Tibial nerve (tissue), 4 donors: ENCODE measurements around the gene TH. TPM values are rescaled to one million over a fixed set of nuclear protein-coding genes. Genes with fewer than 3 reads are reported as not detected.
A peak's percentile ranks its signal among the peaks of the same experiment; 100 is the strongest.

Experiments used
- DNase-seq, 2 donors: peaks; one replicate each; pipeline ENCODE4 v3.0.0-alpha.2; 2019; ENCODE audit warnings: low spot score in 2 of 2
- H3K27ac ChIP-seq, 4 donors: fragments of 200-600 bp; sonication (generic) in 3 of 4; one replicate each; pipeline ENCODE4 v1.5.1; 2017 to 2019; ENCODE audit warnings: mild to moderate bottlenecking in 1 of 4
- H3K27me3 ChIP-seq, 2 donors: fragments of 200-600 bp; sonication (generic) in 1 of 2; one replicate each; pipeline versions ENCODE4 v1.5.1 to v1.6.0; 2017 to 2019
- H3K36me3 ChIP-seq, 3 donors: fragments of 200-600 bp; sonication (generic); one replicate each; pipeline ENCODE4 v1.5.1; 2018 to 2019
- H3K4me1 ChIP-seq, 4 donors: fragments of 200-600 bp; sonication (generic) in 3 of 4; one replicate each; pipeline ENCODE4 v1.5.1; 2017 to 2019
- H3K4me3 ChIP-seq, 4 donors: fragments of 200-600 bp; sonication (generic) in 3 of 4; one replicate each; pipeline ENCODE4 v1.5.1; 2017 to 2019; ENCODE audit warnings: mild to moderate bottlenecking in 1 of 4, moderate library complexity in 1 of 4
- H3K9me3 ChIP-seq, 4 donors: fragments of 200-600 bp; sonication (generic) in 3 of 4; one replicate each; pipeline ENCODE4 v1.5.1; 2017 to 2019
- EP300 ChIP-seq, 2 donors: sonication (generic); formaldehyde crosslinking; IDR thresholded peaks; one replicate each; pipeline ENCODE4 v1.6.1; 2017; ENCODE audit warnings: antibody characterized with exemption in 2 of 2, mild to moderate bottlenecking in 1 of 2
- POLR2A ChIP-seq, 2 donors: fragments of 450-650 bp; IDR thresholded peaks; one replicate each; pipeline ENCODE4 v1.6.1; 2017; ENCODE audit warnings: antibody characterized with exemption in 2 of 2, mild to moderate bottlenecking in 2 of 2, moderate library complexity in 2 of 2
- WGBS, 2 donors: methylation state at CpG; one replicate each; pipeline ENCODE4 v1.1.5; 2018; 5-methylcytosine and 5-hydroxymethylcytosine counted together
- total RNA-seq, 4 donors: library from RNA; depleted of rRNA; stranded (reverse); fragments of >200 nt; gene quantifications; one replicate each; pipeline ENCODE4 v1.1.0, GENCODE V29; 2016
- TF ChIP-seq, protein P1 (sequence below), 5 experiments: fragments of 200-600 bp in 3 of 5; fragments of 450-650 bp in 2 of 5; sonication (generic) in 3 of 5; IDR thresholded peaks; one replicate each; pipeline ENCODE4 v1.5.1; 2016 to 2019; ENCODE audit warnings: antibody characterized with exemption in 5 of 5, mild to moderate bottlenecking in 3 of 5, moderate library complexity in 2 of 5

TH gene
- total RNA-seq, 4 donors from 2014 or later, result 1.3 TPM; not detected in 3

DNA sequence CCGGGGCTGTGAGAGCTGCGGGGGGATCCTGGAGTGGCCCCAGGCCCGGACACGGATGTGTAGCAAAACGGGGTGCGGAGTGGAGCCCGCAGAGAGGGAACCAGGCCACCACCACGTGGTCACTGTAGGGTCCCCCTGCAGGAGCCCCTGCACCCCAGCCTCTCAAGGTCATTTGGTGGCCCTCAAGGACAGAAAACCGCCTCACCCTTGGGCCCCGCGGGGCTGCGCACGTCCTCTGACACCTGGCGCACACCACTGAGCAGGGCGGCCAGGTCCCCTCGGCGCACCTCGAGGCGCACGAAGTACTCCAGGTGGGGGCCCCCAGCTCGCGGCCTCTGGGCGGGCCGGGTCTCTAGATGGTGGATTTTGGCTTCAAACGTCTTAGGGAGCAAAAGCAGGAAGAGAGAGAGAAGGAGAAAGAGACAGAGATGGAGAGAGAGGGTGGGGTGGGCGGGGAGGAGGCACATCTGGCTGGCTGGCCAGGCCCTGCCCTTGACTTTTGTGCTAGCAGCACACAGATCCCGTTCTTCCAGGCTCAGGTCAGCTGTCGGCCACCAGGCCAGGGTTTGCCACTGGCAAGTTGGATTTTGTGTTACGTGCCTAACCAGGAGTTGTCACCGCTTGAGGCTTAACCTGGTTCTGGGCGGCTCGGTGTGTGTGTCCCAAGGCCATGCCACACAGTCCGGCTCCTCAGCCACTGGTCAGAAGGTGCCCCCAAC lies 3.2 kb downstream of the TH start:
- no peaks in the 10 kb centered on the region for H3K36me3 ChIP-seq
- no peaks in the 10 kb centered on the region for H3K9me3 ChIP-seq
- H3K4me1 ChIP-seq, result peaks cover 0 to 15% (median 2%) of the 10 kb centered on the region in 4 donors
- no peak overlapping the region for H3K4me3 ChIP-seq
- TF ChIP-seq, protein P1, sequence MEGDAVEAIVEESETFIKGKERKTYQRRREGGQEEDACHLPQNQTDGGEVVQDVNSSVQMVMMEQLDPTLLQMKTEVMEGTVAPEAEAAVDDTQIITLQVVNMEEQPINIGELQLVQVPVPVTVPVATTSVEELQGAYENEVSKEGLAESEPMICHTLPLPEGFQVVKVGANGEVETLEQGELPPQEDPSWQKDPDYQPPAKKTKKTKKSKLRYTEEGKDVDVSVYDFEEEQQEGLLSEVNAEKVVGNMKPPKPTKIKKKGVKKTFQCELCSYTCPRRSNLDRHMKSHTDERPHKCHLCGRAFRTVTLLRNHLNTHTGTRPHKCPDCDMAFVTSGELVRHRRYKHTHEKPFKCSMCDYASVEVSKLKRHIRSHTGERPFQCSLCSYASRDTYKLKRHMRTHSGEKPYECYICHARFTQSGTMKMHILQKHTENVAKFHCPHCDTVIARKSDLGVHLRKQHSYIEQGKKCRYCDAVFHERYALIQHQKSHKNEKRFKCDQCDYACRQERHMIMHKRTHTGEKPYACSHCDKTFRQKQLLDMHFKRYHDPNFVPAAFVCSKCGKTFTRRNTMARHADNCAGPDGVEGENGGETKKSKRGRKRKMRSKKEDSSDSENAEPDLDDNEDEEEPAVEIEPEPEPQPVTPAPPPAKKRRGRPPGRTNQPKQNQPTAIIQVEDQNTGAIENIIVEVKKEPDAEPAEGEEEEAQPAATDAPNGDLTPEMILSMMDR (IDR thresholded peaks at IDR 0.05), result no peak
- TF ChIP-seq EP300 (IDR thresholded peaks at IDR 0.05), result no peak
- no peak for TF ChIP-seq POLR2A (IDR thresholded peaks at IDR 0.05)
- H3K27ac ChIP-seq, result no peak overlapping the region
- H3K27me3 ChIP-seq, result peaks cover 0 to 56% of the 10 kb centered on the region in 2 donors
- DNase-seq, result no peak
- WGBS, 2 donors, result 77 to 80% methylated on average over 25 to 29 of the region's 33 CpGs

DNA sequence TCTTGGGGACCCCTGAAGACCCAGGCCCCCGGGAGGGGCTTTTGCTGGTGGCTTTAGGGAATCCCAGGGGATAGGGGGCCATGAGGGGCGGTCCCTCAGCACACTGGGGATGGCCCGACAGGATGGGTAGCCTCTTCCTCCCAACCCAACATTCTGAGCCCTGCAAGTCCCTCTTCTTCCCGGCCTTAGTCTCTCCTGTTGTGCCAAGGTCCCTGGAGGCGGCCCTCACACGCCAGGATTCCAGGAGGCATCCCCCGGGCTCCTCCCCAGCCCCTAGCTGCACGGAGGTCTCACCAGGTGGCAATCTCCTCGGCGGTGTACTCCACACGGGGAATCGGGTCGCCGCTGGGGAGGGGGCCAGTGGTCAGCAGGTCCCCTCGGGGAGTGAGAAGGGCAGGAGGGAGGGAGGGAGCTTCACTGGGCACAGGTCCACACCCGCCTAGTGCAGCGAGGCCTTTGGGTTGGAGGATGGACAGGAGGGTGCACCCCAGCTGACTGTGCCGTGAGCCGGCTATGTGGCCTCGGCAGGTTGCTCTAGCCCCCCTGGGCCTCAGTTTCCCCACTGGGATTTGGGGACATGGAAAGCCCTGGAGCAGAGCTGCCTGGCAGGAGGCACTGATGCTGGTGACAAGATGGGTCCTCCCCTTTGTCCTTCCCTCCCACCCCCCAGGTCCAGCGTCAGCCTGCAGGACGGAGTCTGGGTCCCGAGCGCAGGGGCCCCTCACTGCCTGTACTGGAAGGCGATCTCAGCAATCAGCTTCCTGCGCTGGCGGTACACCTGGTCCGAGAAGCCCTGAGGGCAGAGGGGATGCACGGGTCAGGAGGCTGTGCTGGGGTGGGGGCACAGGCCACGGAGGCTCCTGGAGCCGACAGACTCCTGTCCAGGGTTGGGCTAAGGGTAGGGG lies 4.2 kb downstream of the TH start:
- 75 to 81% methylated on average over 21 to 31 of the region's 31 CpGs for WGBS, 2 donors
- TF ChIP-seq, protein P1 (IDR thresholded peaks at IDR 0.05), result no peak
- TF ChIP-seq POLR2A (IDR thresholded peaks at IDR 0.05), result no peak
- no peak for TF ChIP-seq EP300 (IDR thresholded peaks at IDR 0.05)
- no peaks in the 10 kb centered on the region for H3K9me3 ChIP-seq
- no peak overlapping the region for H3K4me3 ChIP-seq
- no peaks in the 10 kb centered on the region for H3K36me3 ChIP-seq
- no peak for DNase-seq
- peaks cover 0 to 56% of the 10 kb centered on the region in 2 donors for H3K27me3 ChIP-seq
- peaks cover 0 to 15% (median 2%) of the 10 kb centered on the region in 4 donors for H3K4me1 ChIP-seq
- no peak overlapping the region for H3K27ac ChIP-seq

DNA sequence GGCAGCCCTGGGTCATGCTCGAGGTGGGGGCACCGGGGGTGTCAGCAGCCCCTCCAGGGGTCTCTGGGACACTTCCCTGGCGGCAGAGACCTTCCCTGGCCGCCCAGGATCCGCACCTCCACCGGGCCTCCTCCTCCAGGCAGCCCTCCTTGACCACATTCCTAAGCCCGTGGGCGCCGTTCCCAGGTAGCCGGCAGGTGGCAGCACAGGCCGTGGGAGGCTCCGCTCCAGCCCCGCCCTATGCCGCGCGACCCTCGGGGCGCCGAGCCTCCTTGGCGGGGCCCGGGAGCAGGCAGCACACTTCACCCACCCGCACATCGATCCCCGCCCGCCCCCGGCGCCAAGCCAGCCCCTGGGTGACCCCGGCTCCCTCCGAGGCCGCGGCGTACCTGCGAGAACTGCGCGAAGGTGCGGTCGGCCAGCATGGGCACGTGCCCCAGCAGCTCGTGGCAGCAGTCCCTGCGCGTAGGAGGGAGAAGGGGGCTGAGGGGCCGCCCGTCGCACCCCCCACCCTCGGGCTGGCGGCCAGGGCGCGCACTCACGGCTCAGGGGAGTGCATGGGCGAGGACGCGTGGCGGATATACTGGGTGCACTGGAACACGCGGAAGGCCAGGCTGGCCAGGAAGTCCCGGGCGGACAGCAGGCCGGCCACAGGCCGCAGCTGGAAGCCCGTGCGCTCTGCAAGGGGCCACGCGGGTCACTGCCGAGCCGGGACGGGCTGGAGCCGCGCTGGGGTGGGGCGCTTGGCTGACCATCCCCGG lies 5.3 kb downstream of the TH start:
- Histone ChIP-seq H3K4me1 (peaks cover 0 to 15% (median 2%) of the 10 kb centered on the region in 4 donors), H3K27ac (no peak overlapping the region), H3K27me3 (peaks cover 0 to 56% of the 10 kb centered on the region in 2 donors), H3K9me3 (no peaks in the 10 kb centered on the region), H3K36me3 (no peaks in the 10 kb centered on the region), H3K4me3 (peak overlapping the region in 2 of 4 donors; percentile 1 to 30)
- TF ChIP-seq, protein P1 (IDR thresholded peaks at IDR 0.05), result peak; percentile 32 to 75 (median 55)
- no peak for TF ChIP-seq POLR2A (IDR thresholded peaks at IDR 0.05)
- TF ChIP-seq EP300 (IDR thresholded peaks at IDR 0.05), result no peak
- WGBS, 2 donors, result 12 to 20% methylated on average over 15 to 39 of the region's 70 CpGs
- DNase-seq, result no peak

DNA sequence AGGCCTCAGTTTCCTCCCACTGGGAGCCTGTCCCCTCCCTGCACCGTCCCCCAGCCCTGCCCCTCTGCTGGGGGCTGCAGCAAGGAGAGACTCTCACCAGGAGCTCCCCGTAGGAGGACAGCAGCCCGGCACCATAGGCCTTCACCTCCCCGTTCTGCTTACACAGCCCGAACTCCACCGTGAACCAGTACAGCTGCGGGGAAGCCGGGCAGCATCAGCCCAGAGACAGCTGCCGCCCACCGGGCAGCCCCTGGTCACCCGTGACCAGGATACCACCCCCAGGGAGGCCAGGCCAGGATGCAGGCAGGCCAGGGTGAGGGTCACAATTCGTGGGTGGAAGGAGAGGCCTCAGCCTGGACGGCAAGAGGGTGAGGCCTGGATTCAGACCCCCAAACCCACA lies 6.0 kb downstream of the TH start:
- TF ChIP-seq POLR2A (IDR thresholded peaks at IDR 0.05) (no peak), EP300 (IDR thresholded peaks at IDR 0.05) (no peak)
- TF ChIP-seq, protein P1 (IDR thresholded peaks at IDR 0.05), result no peak
- DNase-seq, result no peak
- Histone ChIP-seq H3K27ac (no peak overlapping the region), H3K4me3 (no peak overlapping the region), H3K4me1 (peaks cover 0 to 15% (median 2%) of the 10 kb centered on the region in 4 donors), H3K36me3 (no peaks in the 10 kb centered on the region), H3K27me3 (peaks cover 0 to 56% of the 10 kb centered on the region in 2 donors), H3K9me3 (no peaks in the 10 kb centered on the region)
- WGBS, 2 donors, result 66 to 69% methylated on average over 10 to 13 of the region's 13 CpGs
